HepG2 (cell line): Measurements from ENCODE around the gene TJP1. TPM values are rescaled to one million over a fixed set of nuclear protein-coding genes. Genes with fewer than 3 reads are reported as not detected.

Source experiments
- ARID3A ChIP-seq: IDR thresholded peaks from 2 replicates; pipeline ENCODE4 v1.6.1; 2012; ENCODE audit warnings: low read depth, low read length, improper control_type of control experiment
- DPF2 ChIP-seq: sonication (generic); formaldehyde crosslinking; IDR thresholded peaks from 2 replicates; pipeline ENCODE4 v1.4.0; 2020; ENCODE audit warnings: mild to moderate bottlenecking, low read depth, missing genetic modification reagents, borderline replicate concordance
- GATAD2A ChIP-seq: IDR thresholded peaks from 2 replicates; pipeline ENCODE4 v1.6.1; 2016
- LCORL ChIP-seq, 2 experiments: fragments of 450-650 bp in 1 of 2; sonication (generic) in 1 of 2; formaldehyde crosslinking in 1 of 2; IDR thresholded peaks; 2 replicates each; pipeline versions ENCODE4 v1.5.0 to v1.6.1; 2017 to 2020; ENCODE audit warnings: antibody characterized with exemption in 1 of 2, missing genetic modification reagents in 1 of 2
- MLX ChIP-seq: IDR thresholded peaks from 2 replicates; pipeline ENCODE4 v1.6.1; 2016
- NFIB ChIP-seq: sonication (generic); formaldehyde crosslinking; IDR thresholded peaks from 2 replicates; pipeline ENCODE4 v1.9.0; 2021; ENCODE audit warnings: missing genetic modification reagents, mild to moderate bottlenecking, borderline replicate concordance
- RBAK ChIP-seq: sonication (generic); formaldehyde crosslinking; IDR thresholded peaks from 2 replicates; pipeline ENCODE4 v1.5.1; 2020; ENCODE audit warnings: mild to moderate bottlenecking, missing genetic modification reagents
- SATB2 ChIP-seq: sonication (generic); formaldehyde crosslinking; IDR thresholded peaks from 2 replicates; pipeline ENCODE4 v1.5.0; 2020; ENCODE audit warnings: missing genetic modification reagents
- TCF12 ChIP-seq, 2 experiments: fragments of 450-650 bp in 1 of 2; sonication (generic) in 1 of 2; formaldehyde crosslinking in 1 of 2; IDR thresholded peaks; 2 replicates each; pipeline versions ENCODE4 v1.6.1 to v1.8.0; 2017 to 2022; ENCODE audit warnings: antibody characterized with exemption in 1 of 2, mild to moderate bottlenecking in 1 of 2, missing genetic modification reagents in 1 of 2, moderate library complexity in 1 of 2
- ZBED4 ChIP-seq: sonication (generic); formaldehyde crosslinking; IDR thresholded peaks from 2 replicates; pipeline ENCODE4 v1.4.0; 2020; ENCODE audit warnings: missing genetic modification reagents, borderline replicate concordance
- ZC3H13 ChIP-seq: sonication (generic); formaldehyde crosslinking; IDR thresholded peaks from 2 replicates; pipeline ENCODE4 v1.8.1; 2023; ENCODE audit warnings: mild to moderate bottlenecking, missing genetic modification reagents, moderate library complexity
- ZNF432 ChIP-seq: sonication (generic); formaldehyde crosslinking; IDR thresholded peaks from 2 replicates; pipeline ENCODE4 v1.5.0; 2020; ENCODE audit warnings: missing genetic modification reagents, mild to moderate bottlenecking, borderline replicate concordance
- ZNF446 ChIP-seq: sonication (generic); formaldehyde crosslinking; IDR thresholded peaks from 2 replicates; pipeline ENCODE4 v1.5.0; 2020; ENCODE audit warnings: mild to moderate bottlenecking, missing genetic modification reagents
- ZNF496 ChIP-seq: sonication (generic); formaldehyde crosslinking; IDR thresholded peaks from 2 replicates; pipeline ENCODE4 v1.8.1; 2023; ENCODE audit warnings: mild to moderate bottlenecking, moderate library complexity, missing genetic modification reagents; ENCODE audit not compliant: insufficient replicate concordance
- ZNF660 ChIP-seq: sonication (generic); formaldehyde crosslinking; IDR thresholded peaks from 2 replicates; pipeline ENCODE4 v1.5.1; 2020; ENCODE audit warnings: mild to moderate bottlenecking, low read depth, missing genetic modification reagents, borderline replicate concordance
- ZNF687 ChIP-seq: sonication (generic); formaldehyde crosslinking; IDR thresholded peaks from 2 replicates; pipeline ENCODE4 v1.5.1; 2020; ENCODE audit warnings: mild to moderate bottlenecking, missing genetic modification reagents, moderate library complexity
- ZNF704 ChIP-seq: sonication (generic); formaldehyde crosslinking; IDR thresholded peaks from 2 replicates; pipeline ENCODE4 v1.8.1; 2023; ENCODE audit warnings: mild to moderate bottlenecking, inconsistent platforms, moderate library complexity, missing genetic modification reagents, borderline replicate concordance
- polyA plus RNA-seq, 8 experiments: library from polyadenylated mRNA; depleted of rRNA in 3 of 8; stranded (reverse) in 7 of 8; unstranded in 1 of 8; fragments of >200 nt; fragmentation: Illumina TruSeq in 4 of 8; extraction: Trizol in 4 of 8; gene quantifications; 2 replicates each; pipeline versions ENCODE4 v1.2.1 to v1.2.3, GENCODE V29; 2011 to 2016; ENCODE audit warnings: low read depth in 4 of 8, missing spikeins in 1 of 8, mixed read lengths in 1 of 8; ENCODE audit not compliant: insufficient read depth in 1 of 8
- total RNA-seq, 5 experiments: library from RNA; depleted of rRNA; stranded (reverse); fragments of >200 nt; fragmentation: Illumina TruSeq; extraction: Trizol; gene quantifications; 2 replicates each; pipeline ENCODE4 v1.2.3, GENCODE V29; 2016; ENCODE audit warnings: low read depth in 1 of 5

The TJP1 gene
- total and polyA plus RNA-seq, 2 of the 13 experiments (the other 11 are each of a cell fraction or from before 2014, with no cell fraction given): 25.9 to 27.1 TPM

- no peak for TF ChIP-seq LCORL (IDR thresholded peaks at IDR 0.05)
- no peak for TF ChIP-seq LCORL (CRISPR knock-in tag; IDR thresholded peaks at IDR 0.05)
- no peak for TF ChIP-seq ZNF704 (CRISPR knock-in tag)
- no peak for TF ChIP-seq ARID3A
- TF ChIP-seq ZC3H13: peak; percentile 85; the same call in 1 of the 2 replicates
- TF ChIP-seq ZNF446 (CRISPR knock-in tag): no peak; the same call in 1 of the 2 replicates
- no peak for TF ChIP-seq SATB2 (CRISPR knock-in tag)
- TF ChIP-seq ZNF660 (CRISPR knock-in tag): no peak
- TF ChIP-seq DPF2 (CRISPR knock-in tag): no peak
- no peak for TF ChIP-seq NFIB (CRISPR knock-in tag)
- TF ChIP-seq ZNF496: no peak
- no peak for TF ChIP-seq MLX (CRISPR knock-in tag)
- no peak for TF ChIP-seq GATAD2A (CRISPR knock-in tag)
- no peak for TF ChIP-seq RBAK
- TF ChIP-seq TCF12 (IDR thresholded peaks at IDR 0.05): no peak
- peak; percentile 70; the same call in 1 of the 2 replicates for TF ChIP-seq TCF12 (CRISPR knock-in tag; IDR thresholded peaks at IDR 0.05)
- peak; percentile 50 for TF ChIP-seq ZBED4 (CRISPR knock-in tag)
- TF ChIP-seq ZNF432: no peak; the same call in 1 of the 2 replicates
- TF ChIP-seq ZNF687 (CRISPR knock-in tag): peak; percentile 34; the same call in 1 of the 2 replicates
These were observed at the start of gene TJP1 (continued) for GRCh38 chr15:29822100-29822683.
